HG02571 (cell line): ENCODE results near the gene FXYD6.

ENCODE experiments used
- ATAC-seq: cut with Tn5 transposase; IDR thresholded peaks from one replicate; pipeline ENCODE4 v1.9.1; 2021; ENCODE audit warnings: mild to moderate bottlenecking, moderate library complexity; ENCODE audit not compliant: unreplicated experiment

FXYD6 gene

GRCh38 chr11:117852309-117852708 is 24.1 kb downstream of the FXYD6 start:
- ATAC-seq: no peak

- ATAC-seq: no peak
These were observed 24.6 kb downstream of the FXYD6 start for GRCh38 chr11:117851852-117852251.

- no peak for ATAC-seq
These were observed 25.4 kb downstream of the FXYD6 start for GRCh38 chr11:117851106-117851505.

- no peak for ATAC-seq
These were observed 26.6 kb downstream of the FXYD6 start for GRCh38 chr11:117849781-117850414.

- no peak for ATAC-seq
These were observed 32.6 kb downstream of the FXYD6 start for GRCh38 chr11:117843666-117844484.

- no peak for ATAC-seq
These were observed 34.1 kb downstream of the FXYD6 start for GRCh38 chr11:117842131-117842941.

GRCh38 chr11:117841551-117842031 is 34.9 kb downstream of the FXYD6 start:
- ATAC-seq: no peak

GRCh38 chr11:117840881-117841550 is 35.4 kb downstream of the FXYD6 start:
- no peak for ATAC-seq

- no peak for ATAC-seq
These were observed 36.3 kb downstream of the FXYD6 start for GRCh38 chr11:117839936-117840813.

GRCh38 chr11:117839380-117839881 is 37.0 kb downstream of the FXYD6 start:
- ATAC-seq: no peak

- no peak for ATAC-seq
These were observed 37.6 kb downstream of the FXYD6 start for GRCh38 chr11:117838901-117839300.

- no peak for ATAC-seq
These were observed 38.7 kb downstream of the FXYD6 start for GRCh38 chr11:117837791-117838190.

GRCh38 chr11:117837070-117837776 is 39.2 kb downstream of the FXYD6 start:
- no peak for ATAC-seq

GRCh38 chr11:117836077-117836960 is 40.1 kb downstream of the FXYD6 start:
- ATAC-seq: no peak

GRCh38 chr11:117835576-117835975 is 40.9 kb downstream of the FXYD6 start:
- no peak for ATAC-seq

GRCh38 chr11:117834838-117835443 is 41.5 kb downstream of the FXYD6 start:
- no peak for ATAC-seq

- ATAC-seq: no peak
These were observed 42.2 kb downstream of the FXYD6 start for GRCh38 chr11:117834068-117834810.
